Chondrocyte (in vitro differentiated cells): ENCODE results near the gene FYN. TPM values are rescaled to one million over a fixed set of nuclear protein-coding genes. Genes with fewer than 3 reads are reported as not detected.

ENCODE experiments used
- DNase-seq: peaks from one replicate; pipeline ENCODE4 v3.0.0; 2021; ENCODE audit warnings: mixed read lengths, low spot score
- H3K27ac Mint-ChIP-seq: one replicate; pipeline ENCODE4 v1.8.0; 2021; ENCODE audit warnings: mild to moderate bottlenecking, moderate library complexity, mixed read lengths; ENCODE audit not compliant: unreplicated experiment
- H3K27me3 Mint-ChIP-seq: 2 replicates; pipeline ENCODE4 v1.8.0; 2021; ENCODE audit warnings: low read depth, mixed read lengths
- H3K36me3 Mint-ChIP-seq: 2 replicates; pipeline ENCODE4 v1.8.0; 2021; ENCODE audit warnings: low read depth, mixed read lengths
- H3K4me1 Mint-ChIP-seq: 2 replicates; pipeline ENCODE4 v1.8.0; 2021; ENCODE audit warnings: low read depth, mild to moderate bottlenecking, mixed read lengths
- H3K4me3 Mint-ChIP-seq: one replicate; pipeline ENCODE4 v1.8.0; 2021; ENCODE audit warnings: mild to moderate bottlenecking, moderate library complexity, mixed read lengths; ENCODE audit not compliant: unreplicated experiment
- H3K9me3 Mint-ChIP-seq: 2 replicates; pipeline ENCODE4 v1.8.0; 2021; ENCODE audit warnings: low read depth, mixed read lengths
- total RNA-seq: library from RNA; stranded (reverse); gene quantifications from 3 replicates; pipeline ENCODE4 v1.2.1, GENCODE V29; 2021
- TF ChIP-seq, protein P1 (sequence below): fragments of 200-600 bp; sonication (generic); IDR thresholded peaks from 2 replicates; pipeline ENCODE4 v1.5.0; 2021; ENCODE audit warnings: antibody characterized with exemption, mild to moderate bottlenecking, moderate library complexity

The FYN gene
- total RNA-seq, 1 donor from 2014 or later: 109 TPM

DNA sequence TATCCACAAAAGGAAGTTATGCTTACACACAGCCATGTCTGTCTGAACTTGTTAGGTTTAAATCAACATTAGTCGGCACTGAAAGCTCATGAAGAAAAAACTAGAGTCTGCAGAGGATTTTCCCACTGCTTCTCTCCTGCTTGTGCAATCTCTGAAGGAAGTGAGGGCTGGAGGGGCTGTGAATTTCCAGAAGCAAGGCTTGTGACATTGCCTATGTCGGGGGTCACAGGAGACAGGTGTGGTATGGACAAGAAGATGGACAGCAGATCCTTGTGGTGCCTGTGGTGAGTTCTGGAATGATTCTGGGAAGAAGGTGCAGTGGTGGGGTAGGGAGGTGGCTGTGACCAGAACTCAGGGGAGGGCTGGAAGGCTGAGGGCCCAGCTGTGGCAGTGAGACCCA is 183.3 kb downstream of the FYN start:
- Mint-ChIP-seq H3K27ac (no peak overlapping the region), H3K36me3 (peaks cover 30% of the 10 kb centered on the region), H3K4me1 (peaks cover 30% of the 10 kb centered on the region), H3K9me3 (no peaks in the 10 kb centered on the region), H3K27me3 (no peaks in the 10 kb centered on the region), H3K4me3 (no peak overlapping the region)
- TF ChIP-seq, protein P1, sequence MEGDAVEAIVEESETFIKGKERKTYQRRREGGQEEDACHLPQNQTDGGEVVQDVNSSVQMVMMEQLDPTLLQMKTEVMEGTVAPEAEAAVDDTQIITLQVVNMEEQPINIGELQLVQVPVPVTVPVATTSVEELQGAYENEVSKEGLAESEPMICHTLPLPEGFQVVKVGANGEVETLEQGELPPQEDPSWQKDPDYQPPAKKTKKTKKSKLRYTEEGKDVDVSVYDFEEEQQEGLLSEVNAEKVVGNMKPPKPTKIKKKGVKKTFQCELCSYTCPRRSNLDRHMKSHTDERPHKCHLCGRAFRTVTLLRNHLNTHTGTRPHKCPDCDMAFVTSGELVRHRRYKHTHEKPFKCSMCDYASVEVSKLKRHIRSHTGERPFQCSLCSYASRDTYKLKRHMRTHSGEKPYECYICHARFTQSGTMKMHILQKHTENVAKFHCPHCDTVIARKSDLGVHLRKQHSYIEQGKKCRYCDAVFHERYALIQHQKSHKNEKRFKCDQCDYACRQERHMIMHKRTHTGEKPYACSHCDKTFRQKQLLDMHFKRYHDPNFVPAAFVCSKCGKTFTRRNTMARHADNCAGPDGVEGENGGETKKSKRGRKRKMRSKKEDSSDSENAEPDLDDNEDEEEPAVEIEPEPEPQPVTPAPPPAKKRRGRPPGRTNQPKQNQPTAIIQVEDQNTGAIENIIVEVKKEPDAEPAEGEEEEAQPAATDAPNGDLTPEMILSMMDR: no peak
- no peak for DNase-seq

DNA sequence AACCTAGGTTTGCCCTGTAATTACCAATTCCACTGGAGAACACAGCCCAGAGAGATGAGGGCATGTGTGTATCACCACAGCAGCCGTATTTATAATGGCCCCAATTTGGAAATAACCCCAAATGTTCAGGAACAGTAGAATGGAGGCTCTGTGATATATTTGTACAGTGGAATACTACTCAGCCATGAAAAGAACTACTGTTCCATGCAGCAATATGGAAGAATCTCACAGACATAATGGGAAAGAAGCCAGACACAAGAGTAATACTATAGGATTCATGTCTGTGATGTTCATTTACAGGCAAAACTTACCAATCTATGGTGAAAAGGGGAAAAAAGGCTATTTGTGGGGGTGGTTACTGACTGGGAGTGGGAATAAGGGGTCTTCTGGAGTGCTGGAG is 183.8 kb downstream of the FYN start:
- peaks cover 34% of the 10 kb centered on the region for H3K36me3 Mint-ChIP-seq
- H3K9me3 Mint-ChIP-seq: no peaks in the 10 kb centered on the region
- H3K4me1 Mint-ChIP-seq: peaks cover 31% of the 10 kb centered on the region
- TF ChIP-seq, protein P1: no peak
- no peaks in the 10 kb centered on the region for H3K27me3 Mint-ChIP-seq
- H3K27ac Mint-ChIP-seq: no peak overlapping the region
- no peak for DNase-seq
- no peak overlapping the region for H3K4me3 Mint-ChIP-seq

DNA sequence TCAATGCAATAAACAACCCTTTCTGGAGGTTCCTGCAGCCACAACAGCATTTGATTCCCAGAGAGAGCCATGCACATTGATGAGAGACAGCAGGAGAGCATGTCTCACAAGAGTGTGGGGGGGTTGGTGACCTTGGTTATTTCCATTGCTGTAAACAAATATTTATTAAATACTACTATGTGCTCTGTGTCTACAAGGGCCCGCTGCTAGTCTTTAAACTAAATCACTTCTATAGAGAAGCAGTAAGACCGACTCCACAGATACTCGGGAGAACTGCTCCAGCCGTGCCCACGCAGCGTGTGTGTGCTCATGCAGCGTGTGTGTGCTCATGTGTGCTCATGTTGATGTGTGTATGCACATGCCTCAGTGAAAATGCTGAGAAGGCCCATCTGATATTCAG is 184.9 kb downstream of the FYN start:
- H3K36me3 Mint-ChIP-seq: peaks cover 34% of the 10 kb centered on the region
- H3K4me1 Mint-ChIP-seq: peaks cover 41% of the 10 kb centered on the region

DNA sequence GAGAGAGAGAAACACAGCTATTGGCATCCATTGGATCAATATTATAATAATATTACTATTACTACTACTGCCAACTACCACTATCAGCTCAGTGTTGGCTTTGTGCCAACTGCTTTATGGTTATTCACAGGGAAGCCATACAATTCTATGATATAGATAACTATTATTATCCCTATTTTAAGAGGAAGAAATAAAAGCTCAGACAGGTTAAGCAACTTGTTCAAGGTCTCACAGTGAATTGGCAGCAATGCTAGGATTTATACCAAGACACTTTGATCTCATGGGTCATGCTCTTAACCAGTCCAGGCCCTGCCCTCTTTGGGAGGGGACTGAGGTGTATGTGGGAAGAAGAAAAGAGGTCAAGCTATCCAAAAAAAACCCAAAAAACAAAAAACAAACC is 185.6 kb downstream of the FYN start:
- TF ChIP-seq, protein P1: no peak

More for the DNA sequence above, 184.9 kb downstream of the FYN start:
- TF ChIP-seq, protein P1: no peak
- no peaks in the 10 kb centered on the region for H3K9me3 Mint-ChIP-seq
- no peak overlapping the region for H3K4me3 Mint-ChIP-seq
- no peak for DNase-seq
- no peak overlapping the region for H3K27ac Mint-ChIP-seq
- no peaks in the 10 kb centered on the region for H3K27me3 Mint-ChIP-seq

DNA sequence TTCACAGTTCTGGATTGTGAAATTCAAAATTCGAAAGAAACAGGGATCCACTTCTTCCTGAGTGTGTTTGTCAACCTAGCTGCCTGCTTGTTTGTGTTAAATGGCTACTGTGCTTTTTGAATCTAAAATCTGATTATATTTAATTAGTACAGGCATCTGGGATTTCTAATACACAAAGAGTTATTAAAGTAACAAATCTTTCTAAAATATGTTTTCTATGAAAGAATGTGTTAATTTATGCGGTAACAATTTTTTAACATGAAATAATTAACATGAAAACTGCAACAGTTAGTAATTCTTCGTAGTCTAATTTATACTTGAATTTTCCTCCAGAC is 186.4 kb downstream of the FYN start:
- no peak overlapping the region for H3K4me3 Mint-ChIP-seq
- H3K4me1 Mint-ChIP-seq: peaks cover 34% of the 10 kb centered on the region
- H3K9me3 Mint-ChIP-seq: no peaks in the 10 kb centered on the region
- H3K36me3 Mint-ChIP-seq: peaks cover 33% of the 10 kb centered on the region
- no peak for DNase-seq
- H3K27me3 Mint-ChIP-seq: no peaks in the 10 kb centered on the region
- TF ChIP-seq, protein P1: no peak
- no peak overlapping the region for H3K27ac Mint-ChIP-seq

More for the DNA sequence above, 185.6 kb downstream of the FYN start:
- Mint-ChIP-seq H3K27ac (no peak overlapping the region), H3K9me3 (no peaks in the 10 kb centered on the region), H3K27me3 (no peaks in the 10 kb centered on the region), H3K36me3 (peaks cover 33% of the 10 kb centered on the region), H3K4me3 (no peak overlapping the region), H3K4me1 (peaks cover 38% of the 10 kb centered on the region)
- no peak for DNase-seq
